Thoracic aorta endothelial cell (primary cell): ENCODE measurements around the gene DCAF10. TPM values are rescaled to one million over a fixed set of nuclear protein-coding genes. Genes with fewer than 3 reads are reported as not detected.

Source experiments
- total RNA-seq: library from RNA; depleted of rRNA; stranded (reverse); fragments of >200 nt; gene quantifications from 2 replicates; pipeline ENCODE4 v1.2.3, GENCODE V29; 2012

Gene DCAF10, protein sequence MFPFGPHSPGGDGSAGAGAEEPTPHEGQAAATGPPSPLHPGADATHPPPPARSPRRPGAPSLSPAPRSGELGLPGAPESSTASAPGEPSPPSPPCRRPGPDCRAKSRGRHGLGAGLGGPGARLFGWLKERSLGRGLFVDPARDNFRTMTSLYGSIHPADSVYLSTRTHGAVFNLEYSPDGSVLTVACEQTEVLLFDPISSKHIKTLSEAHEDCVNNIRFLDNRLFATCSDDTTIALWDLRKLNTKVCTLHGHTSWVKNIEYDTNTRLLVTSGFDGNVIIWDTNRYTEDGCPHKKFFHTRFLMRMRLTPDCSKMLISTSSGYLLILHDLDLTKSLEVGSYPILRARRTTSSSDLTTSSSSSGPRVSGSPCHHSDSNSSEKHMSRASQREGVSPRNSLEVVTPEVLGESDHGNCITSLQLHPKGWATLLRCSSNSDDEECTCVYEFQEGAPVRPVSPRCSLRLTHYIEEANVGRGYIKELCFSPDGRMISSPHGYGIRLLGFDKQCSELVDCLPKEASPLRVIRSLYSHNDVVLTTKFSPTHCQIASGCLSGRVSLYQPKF
- 29.7 and 31.2 TPM in 2 replicates for total RNA-seq

DNA sequence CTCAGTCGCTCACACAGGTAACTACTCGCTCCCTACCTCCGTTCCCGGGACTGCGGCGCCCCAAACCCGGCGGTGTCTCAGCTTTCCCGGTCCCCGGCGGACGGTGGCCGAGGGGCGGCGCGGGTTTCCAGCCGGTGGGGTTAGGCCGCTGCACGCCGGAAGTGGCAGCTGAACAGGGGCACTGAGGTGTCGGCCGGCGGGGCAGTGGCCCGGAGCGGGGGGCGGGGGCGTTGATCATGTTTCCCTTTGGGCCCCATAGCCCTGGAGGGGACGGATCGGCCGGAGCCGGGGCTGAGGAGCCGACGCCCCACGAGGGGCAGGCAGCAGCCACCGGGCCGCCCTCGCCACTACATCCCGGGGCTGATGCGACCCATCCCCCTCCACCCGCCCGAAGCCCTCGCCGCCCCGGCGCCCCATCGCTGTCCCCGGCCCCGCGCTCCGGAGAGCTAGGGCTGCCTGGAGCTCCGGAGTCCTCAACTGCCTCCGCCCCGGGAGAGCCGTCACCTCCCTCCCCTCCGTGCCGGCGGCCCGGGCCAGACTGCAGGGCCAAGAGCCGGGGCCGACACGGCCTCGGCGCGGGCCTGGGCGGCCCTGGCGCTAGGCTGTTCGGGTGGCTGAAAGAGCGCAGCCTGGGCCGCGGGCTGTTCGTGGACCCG is at the start of gene DCAF10:
Gene DCAF10 (plus strand): TSS at position 167 of the 656 bp plus-strand sequence. CDS start 70 bp downstream, at position 237.

DNA sequence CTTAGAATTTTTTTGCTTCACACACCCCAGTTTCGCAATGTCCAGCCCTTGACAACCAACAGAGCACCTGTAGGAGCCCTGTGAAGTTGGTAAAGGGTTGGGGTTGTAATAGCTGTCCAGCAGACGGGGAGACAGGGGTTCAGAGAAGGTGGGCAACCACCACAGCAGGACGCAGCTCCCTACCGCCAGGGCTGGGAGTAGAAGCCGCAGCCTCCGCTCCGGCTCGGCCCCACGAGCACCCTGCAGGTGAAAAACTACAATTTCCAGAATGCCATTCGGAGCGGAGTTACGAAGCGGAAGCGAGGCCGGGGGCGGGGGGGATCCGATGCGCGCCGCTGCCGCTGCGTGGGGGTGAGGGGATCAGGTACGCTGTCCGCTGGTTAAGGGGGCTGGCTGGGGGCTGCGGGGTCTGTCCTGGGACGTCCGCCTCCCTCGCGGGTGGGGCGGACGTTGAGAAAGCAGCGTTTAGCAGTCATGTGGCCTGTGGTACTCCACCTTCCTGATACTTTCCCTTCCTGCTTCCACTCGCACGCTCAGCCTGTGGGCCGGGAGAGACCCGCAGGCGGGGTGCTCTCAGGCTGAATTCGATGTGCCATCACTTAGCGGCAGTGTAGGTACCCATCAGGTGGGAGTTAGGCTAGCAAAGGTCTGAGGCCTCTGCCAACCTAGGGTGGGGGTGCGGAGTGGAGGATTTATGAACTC is 47.0 kb upstream of the DCAF10 start, which contains the start of gene TRMT10B:
Gene TRMT10B (plus strand): TSS at position 317 of the 702 bp plus-strand sequence. CDS start 8,127 bp downstream, outside the sequence.

DNA sequence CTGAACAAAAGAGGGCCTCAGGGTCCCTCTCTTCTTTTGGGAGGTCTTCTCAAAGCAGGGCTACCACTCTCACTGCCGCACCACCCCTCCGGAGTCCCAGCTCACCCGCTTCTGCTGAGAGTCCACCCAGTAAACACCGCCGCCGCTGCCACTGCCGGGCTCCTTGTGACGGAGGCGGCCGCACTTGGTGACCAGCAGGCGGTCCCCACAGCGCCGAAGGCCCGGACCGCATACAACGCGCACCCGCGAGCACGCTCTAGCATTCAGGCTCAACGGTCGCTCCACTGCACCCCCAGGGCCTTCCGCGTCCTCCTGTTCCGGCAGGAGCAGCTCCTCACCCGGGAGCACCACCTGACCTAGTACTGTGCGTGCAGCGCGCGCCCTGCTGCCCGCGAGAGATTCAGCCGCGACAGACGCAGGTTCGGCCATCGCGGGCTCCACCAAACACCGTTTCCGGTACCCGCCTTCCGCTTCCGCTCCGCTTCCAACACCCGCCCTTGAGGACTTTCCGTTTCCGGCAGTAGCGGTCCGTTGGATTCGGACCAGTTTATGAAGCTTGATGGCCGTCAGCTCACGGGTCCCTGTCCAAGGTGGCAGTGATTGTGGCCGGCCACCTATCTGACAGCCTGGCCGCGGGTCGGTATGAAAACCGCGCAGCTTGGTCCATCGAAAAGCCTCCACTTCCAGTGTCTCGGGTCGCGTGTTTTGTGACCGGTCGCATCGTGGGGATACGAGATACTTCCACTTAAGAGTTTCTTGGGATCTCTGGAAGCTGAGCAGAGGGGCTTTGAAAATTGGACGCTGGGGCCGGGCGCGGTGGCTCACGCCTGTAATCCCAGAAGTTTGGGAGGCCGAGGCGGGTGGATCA is 15.7 kb upstream of the DCAF10 start, which contains the start of gene EXOSC3:
Gene EXOSC3 (minus strand): TSS at position 449 of the 868 bp plus-strand sequence. CDS start 20 bp downstream, at position 429.

DNA sequence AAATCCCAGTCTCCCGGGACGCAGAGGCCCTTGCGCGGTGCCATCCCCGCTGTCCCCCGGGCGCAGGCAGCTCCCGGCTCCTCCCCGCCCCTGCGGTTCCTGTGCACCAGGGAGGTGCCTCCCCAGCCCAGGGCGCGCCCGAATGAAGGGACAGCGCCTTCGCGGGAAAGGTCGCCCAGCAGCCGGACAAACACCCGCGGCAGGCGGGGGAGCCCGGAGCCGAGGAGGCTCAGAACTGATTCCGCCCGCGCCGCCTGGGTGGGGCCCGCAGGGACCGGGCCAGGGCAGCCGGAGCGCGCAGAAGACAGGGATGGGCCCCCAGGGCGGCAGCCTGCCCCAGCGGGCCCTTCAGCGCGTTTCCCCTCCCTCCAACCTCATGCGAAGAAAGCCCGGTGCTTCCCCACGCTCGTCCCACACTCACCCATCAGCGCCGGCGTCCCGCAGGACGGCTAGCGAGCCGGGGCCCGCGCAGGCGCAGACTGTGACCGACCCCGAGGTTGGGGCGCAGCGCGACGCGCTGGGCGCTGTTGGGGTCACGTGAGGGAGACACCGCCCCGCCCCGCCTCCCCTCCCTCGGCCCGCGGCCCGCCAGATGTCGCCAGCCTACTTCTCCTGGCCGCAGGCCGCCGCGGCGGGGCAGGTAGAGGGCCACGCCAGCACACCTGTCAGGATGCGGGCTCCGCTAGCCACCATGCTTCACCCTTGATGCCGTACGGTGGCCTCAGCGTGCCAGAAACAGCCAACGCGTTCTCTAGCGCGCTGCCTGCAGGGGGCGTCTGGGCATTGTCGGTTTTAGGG is 103.2 kb downstream of the DCAF10 start, which contains the start of gene SLC25A51:
Gene SLC25A51 (minus strand): TSS at position 481 of the 798 bp plus-strand sequence. CDS start 15,577 bp downstream, outside the sequence.

Other genes starting within 250 kb of the DCAF10 start
- 9.5 and 9.8 TPM in 2 replicates for gene FBXO10, start 224.4 kb upstream of the DCAF10 start, total RNA-seq
- 218 and 229 TPM in 2 replicates for gene TOMM5, start 208.2 kb upstream of the DCAF10 start, total RNA-seq
- gene FRMPD1, start 149.8 kb upstream of the DCAF10 start, total RNA-seq: not detected in 2 replicates
- 3.1 and 3.4 TPM in 2 replicates for gene TRMT10B, start 47.0 kb upstream of the DCAF10 start, total RNA-seq
- gene EXOSC3, start 15.7 kb upstream of the DCAF10 start, total RNA-seq: 31.6 and 31.7 TPM in 2 replicates
- gene SLC25A51, start 103.3 kb downstream of the DCAF10 start, total RNA-seq: 63.7 and 75.8 TPM in 2 replicates